Measurements from ENCODE around the gene VIM. TPM values are rescaled to one million over a fixed set of nuclear protein-coding genes. Genes with fewer than 3 reads are reported as not detected.

VIM gene
- total RNA-seq, 4 donors from 2014 or later, result 6,350 to 8,587 (median 8,002) TPM

DNA sequence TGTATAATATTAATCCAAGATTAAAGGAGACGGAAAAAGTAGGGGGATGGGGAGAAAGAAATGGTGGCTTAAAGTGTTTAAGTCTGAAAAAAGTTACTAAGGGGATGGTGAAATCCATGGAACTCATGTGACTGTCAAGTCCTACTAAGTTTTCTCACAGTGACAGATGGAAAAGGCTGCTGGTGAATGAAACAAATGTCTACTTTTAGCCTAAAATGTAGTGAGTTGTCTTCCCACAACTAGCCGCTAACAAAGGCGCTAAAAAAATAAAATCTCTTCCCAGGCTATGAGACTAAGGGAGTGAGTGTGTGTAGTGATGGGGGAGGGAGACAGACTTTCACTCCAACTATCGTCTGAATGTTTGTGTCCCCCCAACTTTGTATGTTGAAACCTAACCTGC is 12.6 kb downstream of the VIM start:
- no peaks in the 10 kb centered on the region for H3K27me3 ChIP-seq
- TF ChIP-seq, protein P1, sequence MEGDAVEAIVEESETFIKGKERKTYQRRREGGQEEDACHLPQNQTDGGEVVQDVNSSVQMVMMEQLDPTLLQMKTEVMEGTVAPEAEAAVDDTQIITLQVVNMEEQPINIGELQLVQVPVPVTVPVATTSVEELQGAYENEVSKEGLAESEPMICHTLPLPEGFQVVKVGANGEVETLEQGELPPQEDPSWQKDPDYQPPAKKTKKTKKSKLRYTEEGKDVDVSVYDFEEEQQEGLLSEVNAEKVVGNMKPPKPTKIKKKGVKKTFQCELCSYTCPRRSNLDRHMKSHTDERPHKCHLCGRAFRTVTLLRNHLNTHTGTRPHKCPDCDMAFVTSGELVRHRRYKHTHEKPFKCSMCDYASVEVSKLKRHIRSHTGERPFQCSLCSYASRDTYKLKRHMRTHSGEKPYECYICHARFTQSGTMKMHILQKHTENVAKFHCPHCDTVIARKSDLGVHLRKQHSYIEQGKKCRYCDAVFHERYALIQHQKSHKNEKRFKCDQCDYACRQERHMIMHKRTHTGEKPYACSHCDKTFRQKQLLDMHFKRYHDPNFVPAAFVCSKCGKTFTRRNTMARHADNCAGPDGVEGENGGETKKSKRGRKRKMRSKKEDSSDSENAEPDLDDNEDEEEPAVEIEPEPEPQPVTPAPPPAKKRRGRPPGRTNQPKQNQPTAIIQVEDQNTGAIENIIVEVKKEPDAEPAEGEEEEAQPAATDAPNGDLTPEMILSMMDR (IDR thresholded peaks at IDR 0.05), result no peak
- TF ChIP-seq POLR2A (IDR thresholded peaks at IDR 0.05), result no peak
- no peak for TF ChIP-seq EP300 (IDR thresholded peaks at IDR 0.05)
- H3K4me3 ChIP-seq, result no peak overlapping the region
- peaks cover 0 to 33% (median 11%) of the 10 kb centered on the region in 4 donors for H3K4me1 ChIP-seq
- DNase-seq (ENCODE audit: low spot score in 2 of 2), result no peak
- H3K36me3 ChIP-seq, result peaks cover 0 to 35% (median 6%) of the 10 kb centered on the region in 3 donors
- WGBS, 2 donors, result 85 to 93% methylated on average over 4 of the region's 4 CpGs
- no peak overlapping the region for H3K27ac ChIP-seq
- H3K9me3 ChIP-seq, result no peaks in the 10 kb centered on the region

DNA sequence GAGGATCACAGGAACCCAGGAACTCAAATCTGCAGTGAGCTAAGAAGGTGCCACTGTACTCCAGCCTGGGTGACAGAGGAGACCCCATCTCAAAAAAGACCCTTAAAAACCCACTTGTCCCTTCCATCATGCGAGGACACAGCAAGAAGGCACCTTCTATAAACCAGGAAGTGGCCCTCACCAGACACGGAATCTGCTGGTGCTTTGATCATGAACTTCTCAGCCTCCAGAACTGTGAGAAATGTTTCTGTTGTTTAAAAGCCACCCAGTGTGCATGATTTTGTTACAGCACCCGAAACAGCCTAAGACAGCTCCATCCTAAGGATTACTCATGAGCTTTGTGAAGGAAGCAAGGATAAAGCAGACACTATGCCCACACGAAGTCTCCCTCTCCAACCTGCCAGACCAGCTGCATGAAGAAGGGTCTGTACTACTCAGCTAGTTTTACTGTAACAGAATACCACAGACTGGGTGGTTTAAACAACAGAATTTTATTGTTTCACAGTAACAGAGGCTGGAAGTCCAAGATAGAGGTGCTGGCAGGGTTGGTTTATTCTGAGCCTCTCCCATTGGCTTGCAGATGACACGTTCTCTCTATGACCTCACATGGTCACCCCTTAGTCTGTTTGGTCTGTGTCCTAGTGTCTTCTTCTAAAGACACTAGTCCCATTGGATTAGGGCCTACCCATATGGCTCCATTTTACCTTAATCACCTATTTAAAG is 13.7 kb downstream of the VIM start:
- Histone ChIP-seq H3K36me3 (peaks cover 0 to 23% (median 0%) of the 10 kb centered on the region in 3 donors), H3K4me3 (no peak overlapping the region), H3K4me1 (peaks cover 0 to 22% (median 6%) of the 10 kb centered on the region in 4 donors), H3K27me3 (no peaks in the 10 kb centered on the region), H3K9me3 (no peaks in the 10 kb centered on the region), H3K27ac (no peak overlapping the region)
- no peak for DNase-seq (ENCODE audit: low spot score in 2 of 2)
- 92 to 99% methylated on average over 5 of the region's 5 CpGs for WGBS, 2 donors
- TF ChIP-seq EP300 (IDR thresholded peaks at IDR 0.05) (no peak), POLR2A (IDR thresholded peaks at IDR 0.05) (no peak)
- TF ChIP-seq, protein P1 (IDR thresholded peaks at IDR 0.05), result no peak

- no peak overlapping the region for H3K4me3 ChIP-seq
- TF ChIP-seq POLR2A (IDR thresholded peaks at IDR 0.05) (no peak), EP300 (IDR thresholded peaks at IDR 0.05) (no peak)
- TF ChIP-seq, protein P1 (IDR thresholded peaks at IDR 0.05), result no peak
- H3K4me1 ChIP-seq, result peaks cover 0 to 3% (median 0%) of the 10 kb centered on the region in 4 donors
- H3K27ac ChIP-seq, result no peak overlapping the region
- H3K36me3 ChIP-seq, result peaks cover 0 to 7% (median 0%) of the 10 kb centered on the region in 3 donors
- no peak for DNase-seq (ENCODE audit: low spot score in 2 of 2)
- no peaks in the 10 kb centered on the region for H3K27me3 ChIP-seq
- no peaks in the 10 kb centered on the region for H3K9me3 ChIP-seq
Observed at GRCh38 chr10:17244700-17245365, 16.8 kb downstream of the VIM start.

DNA sequence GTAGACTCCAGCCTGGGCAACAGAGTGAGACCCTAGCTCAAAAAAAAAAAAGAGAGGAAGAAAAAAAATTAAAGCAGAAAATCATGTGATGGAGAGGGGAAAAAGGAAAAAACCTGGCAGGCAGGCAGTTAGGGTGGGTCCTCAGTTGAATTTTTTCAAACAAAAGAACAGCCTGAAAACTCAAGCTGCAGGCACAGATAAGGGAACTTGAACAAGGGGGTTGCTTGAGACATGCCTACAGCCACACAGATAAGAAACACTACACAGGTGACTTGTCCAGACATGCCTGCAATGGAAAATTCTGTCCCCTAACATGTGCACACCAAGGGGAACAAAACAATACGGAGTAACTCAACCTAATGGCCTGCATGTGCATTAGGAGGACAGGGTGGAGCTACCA is 19.2 kb downstream of the VIM start:
- Histone ChIP-seq H3K27ac (no peak overlapping the region), H3K36me3 (no peaks in the 10 kb centered on the region), H3K4me3 (no peak overlapping the region), H3K27me3 (no peaks in the 10 kb centered on the region), H3K9me3 (no peaks in the 10 kb centered on the region), H3K4me1 (peaks cover 0 to 3% (median 0%) of the 10 kb centered on the region in 4 donors)
- no peak for TF ChIP-seq EP300 (IDR thresholded peaks at IDR 0.05)
- TF ChIP-seq, protein P1 (IDR thresholded peaks at IDR 0.05), result no peak
- TF ChIP-seq POLR2A (IDR thresholded peaks at IDR 0.05), result no peak
- no peak for DNase-seq (ENCODE audit: low spot score in 2 of 2)
- 84 to 92% methylated on average over 1 of the region's 1 CpG for WGBS, 2 donors

- Histone ChIP-seq H3K27ac (no peak overlapping the region), H3K4me3 (no peak overlapping the region), H3K27me3 (no peaks in the 10 kb centered on the region), H3K36me3 (no peaks in the 10 kb centered on the region), H3K9me3 (no peaks in the 10 kb centered on the region), H3K4me1 (peaks cover 0 to 3% (median 0%) of the 10 kb centered on the region in 4 donors)
- TF ChIP-seq EP300 (IDR thresholded peaks at IDR 0.05) (no peak), POLR2A (IDR thresholded peaks at IDR 0.05) (no peak)
- TF ChIP-seq, protein P1 (IDR thresholded peaks at IDR 0.05), result no peak
- 90 to 93% methylated on average over 1 of the region's 1 CpG for WGBS, 2 donors
- DNase-seq (ENCODE audit: low spot score in 2 of 2), result no peak
Observed at GRCh38 chr10:17248964-17249363, 20.9 kb downstream of the VIM start.
